GM19324 (cell line): ENCODE data around the gene IQCC.

Experiments used
- ATAC-seq: cut with Tn5 transposase; IDR thresholded peaks from one replicate; pipeline ENCODE4 v1.9.1; 2021; ENCODE audit warnings: mild to moderate bottlenecking, moderate library complexity; ENCODE audit not compliant: unreplicated experiment, low FRiP score

The IQCC gene

DNA sequence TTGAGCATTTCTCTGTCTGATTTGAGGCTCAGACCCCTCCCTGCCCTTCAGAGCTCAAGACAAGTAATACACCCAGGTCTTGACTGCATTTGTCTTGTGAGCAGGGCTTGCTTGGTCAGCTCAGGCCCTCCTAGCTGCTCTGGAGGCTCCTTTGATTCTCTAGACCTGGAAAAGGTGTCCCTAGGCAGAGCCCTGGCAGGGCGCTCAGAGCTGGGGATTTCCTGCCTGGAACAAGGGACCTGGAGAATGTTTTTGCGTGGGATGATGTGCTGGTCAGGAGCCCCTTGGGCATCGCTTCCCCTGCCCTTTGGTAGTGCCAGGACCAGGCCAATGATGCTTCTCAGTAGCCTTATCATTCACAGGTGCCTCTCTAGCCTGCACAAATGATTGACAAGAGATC, 9.9 kb upstream of the IQCC start:
- no peak for ATAC-seq

DNA sequence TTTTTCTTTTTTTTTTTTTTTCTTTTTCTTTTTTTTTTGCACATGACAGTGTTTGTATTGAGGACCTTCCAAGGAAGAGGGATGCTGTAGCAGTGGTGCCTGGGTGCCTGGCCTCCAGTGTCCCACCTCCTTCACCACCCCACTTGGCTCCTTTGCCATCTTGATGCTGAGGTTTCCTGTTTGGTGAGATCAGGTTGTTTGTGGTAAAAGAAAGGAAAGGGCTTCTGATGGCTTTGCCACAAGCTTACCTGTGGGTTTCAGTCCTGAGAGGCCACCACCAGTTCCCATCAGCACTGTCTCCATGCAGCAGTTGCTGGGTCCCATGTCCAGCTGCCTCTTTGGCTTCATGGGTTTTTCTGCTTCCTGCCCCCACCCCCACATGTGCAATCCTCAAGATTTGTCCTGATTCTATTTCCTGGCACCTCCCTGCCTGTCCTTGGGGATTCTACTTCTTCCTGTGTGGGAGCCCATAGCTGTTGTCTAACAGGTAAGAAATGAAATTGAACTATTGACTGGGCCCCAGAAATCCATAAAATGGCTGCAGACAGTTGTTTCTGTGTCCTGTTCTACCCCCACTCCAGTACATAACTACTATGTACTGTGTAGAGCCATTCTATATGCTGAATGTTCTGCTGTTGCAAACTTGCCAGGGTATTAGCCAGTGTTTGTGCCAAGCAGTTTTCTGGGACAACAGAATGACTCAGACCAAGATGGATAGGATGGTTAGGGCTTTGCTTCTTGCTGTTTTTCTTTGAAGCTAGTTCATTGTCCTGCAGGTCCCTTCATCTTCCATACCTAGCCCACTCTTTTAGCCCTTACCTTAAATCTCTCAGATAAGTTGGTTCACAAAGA, 9.3 kb upstream of the IQCC start:
- ATAC-seq, result no peak

DNA sequence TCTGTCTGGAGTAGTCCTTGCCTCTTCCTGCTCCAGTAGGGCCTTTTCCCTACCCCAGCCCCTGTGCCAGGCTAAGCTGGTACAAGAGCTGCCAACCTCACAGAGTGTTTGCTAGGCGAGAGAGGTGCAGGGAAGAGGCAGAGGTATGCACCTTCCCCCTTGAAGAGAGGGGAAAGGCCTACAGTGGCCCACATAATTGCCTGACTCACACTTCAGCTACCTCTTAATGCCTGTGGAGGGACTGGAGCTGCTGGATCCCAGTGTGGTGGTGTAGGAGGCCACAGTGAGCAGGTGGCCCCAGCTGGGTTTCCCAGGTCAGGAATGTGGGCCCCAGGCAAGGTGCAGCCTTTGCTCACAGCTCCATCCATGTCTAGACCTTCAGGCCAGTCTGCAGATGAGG, 8.4 kb upstream of the IQCC start:
- ATAC-seq, result no peak

DNA sequence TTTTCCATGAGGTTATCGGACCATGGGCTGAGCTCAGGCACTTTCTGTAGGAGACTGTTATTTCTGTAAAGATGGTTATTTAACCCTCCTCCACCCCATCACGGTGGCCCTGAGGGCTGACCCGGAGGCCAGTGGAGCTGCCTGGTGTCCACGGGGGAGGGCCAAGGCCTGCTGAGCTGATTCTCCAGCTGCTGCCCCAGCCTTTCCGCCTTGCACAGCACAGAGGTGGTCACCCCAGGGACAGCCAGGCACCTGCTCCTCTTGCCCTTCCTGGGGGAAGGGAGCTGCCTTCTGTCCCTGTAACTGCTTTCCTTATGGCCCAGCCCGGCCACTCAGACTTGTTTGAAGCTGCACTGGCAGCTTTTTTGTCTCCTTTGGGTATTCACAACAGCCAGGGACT, 7.6 kb upstream of the IQCC start:
- ATAC-seq, result no peak

DNA sequence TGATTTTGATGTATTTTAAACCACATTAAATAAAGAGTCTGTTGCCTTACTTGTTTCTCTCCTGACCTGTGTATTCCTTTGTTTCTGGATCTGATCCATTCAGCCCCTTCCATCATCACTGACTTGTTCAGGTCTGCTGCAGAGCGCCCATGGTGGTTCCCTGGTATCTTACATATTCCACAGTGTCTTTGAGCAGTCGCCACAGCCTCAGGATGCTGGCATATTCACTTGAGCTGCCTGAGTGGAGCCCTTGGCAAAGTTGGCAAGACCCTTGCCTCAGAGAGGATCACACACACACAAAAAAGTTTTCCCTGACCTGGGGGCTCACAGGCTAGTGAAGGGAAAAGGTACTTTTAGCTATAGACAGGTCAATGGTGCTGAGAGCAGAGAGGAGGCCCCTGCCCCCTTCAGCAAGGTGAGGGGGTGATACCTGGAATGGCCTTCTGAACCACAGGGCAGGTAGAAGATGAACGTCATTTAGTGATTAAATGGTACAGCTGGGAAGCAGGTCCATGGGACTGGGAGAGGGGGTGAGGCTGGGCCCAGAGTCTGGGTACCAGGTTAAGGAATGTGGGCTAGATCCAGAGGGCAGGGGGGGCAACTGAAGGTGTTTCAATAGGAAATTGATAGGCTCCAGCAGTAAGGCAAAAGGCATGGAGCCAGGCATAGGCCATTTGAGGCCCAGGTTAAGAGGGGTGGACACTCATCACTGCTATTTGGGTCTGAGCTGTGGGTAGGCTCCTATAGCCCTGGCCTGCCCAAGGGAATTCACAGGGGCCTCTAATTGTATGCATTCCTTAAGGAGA, 7.0 kb upstream of the IQCC start:
- ATAC-seq, result no peak

GRCh38 chr1:32199043-32199716, 6.3 kb upstream of the IQCC start:
- ATAC-seq, result no peak

GRCh38 chr1:32199717-32200072, 5.8 kb upstream of the IQCC start:
- no peak for ATAC-seq

GRCh38 chr1:32200226-32201010, 5.1 kb upstream of the IQCC start, which contains the start of gene CCDC28B:
CCDC28B (plus strand) TSS chr1:32200595; CDS start chr1:32201936, 1,341 bp downstream.
- ATAC-seq, result no peak

- no peak for ATAC-seq
Observed at GRCh38 chr1:32201011-32201855, 4.2 kb upstream of the IQCC start.

DNA sequence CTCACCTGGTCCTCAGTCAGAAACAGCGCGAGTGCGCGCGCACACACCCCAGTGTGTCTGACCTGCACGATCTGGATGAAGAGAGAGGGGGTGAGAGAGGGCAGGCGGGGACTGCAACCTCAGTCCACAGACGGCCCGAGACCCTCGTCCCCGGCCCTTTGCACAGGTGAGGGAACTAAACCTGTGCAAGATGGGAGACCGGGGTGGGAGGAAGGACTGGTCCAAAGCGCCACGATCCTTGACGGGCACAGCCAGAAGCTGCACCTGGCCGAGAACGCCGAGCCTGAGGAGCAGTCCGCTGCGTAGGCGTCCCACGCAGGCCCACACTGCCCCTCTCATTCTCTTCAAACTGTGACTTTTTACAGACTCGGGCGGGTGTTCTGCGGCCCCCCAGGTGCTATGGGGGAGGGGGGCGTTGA, 519 bp upstream of the IQCC start:
- no peak for ATAC-seq

GRCh38 chr1:32208469-32208868, 3.0 kb downstream of the IQCC start:
- ATAC-seq, result no peak

GRCh38 chr1:32208891-32209328, 3.4 kb downstream of the IQCC start, which contains the start of gene DCDC2B:
DCDC2B (plus strand) TSS chr1:32209089; CDS start chr1:32209094, 5 bp downstream.
- no peak for ATAC-seq

GRCh38 chr1:32215629-32216480, 10.4 kb downstream of the IQCC start:
- no peak for ATAC-seq

GRCh38 chr1:32216566-32216965, 11.1 kb downstream of the IQCC start:
- no peak for ATAC-seq

DNA sequence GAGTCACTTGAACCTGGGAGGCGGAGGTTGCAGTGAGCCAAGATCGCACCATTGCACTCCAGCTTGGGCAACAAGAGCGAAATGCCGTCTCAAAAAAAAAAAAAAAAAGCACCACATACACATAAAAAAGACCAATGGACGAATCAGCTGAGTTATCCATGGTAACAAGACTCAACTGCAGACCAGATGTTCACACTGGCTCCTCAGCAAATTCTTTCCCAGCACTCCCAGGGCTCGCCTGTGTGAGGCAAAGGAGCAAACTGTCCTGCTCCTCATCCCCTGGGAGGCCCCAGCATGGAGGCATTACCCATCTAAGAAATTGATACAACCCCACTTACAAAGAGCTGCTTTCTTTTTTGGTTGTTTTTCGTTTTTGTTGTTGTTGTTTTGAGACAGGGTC, 13.6 kb downstream of the IQCC start:
- no peak for ATAC-seq

- no peak for ATAC-seq
Observed at GRCh38 chr1:32220746-32221580, 15.5 kb downstream of the IQCC start.

- no peak for ATAC-seq
Observed at GRCh38 chr1:32221581-32221979, 16.1 kb downstream of the IQCC start.
